Heart right ventricle (tissue), 16 donors: ENCODE results near the gene TXN2. TPM values are rescaled to one million over a fixed set of nuclear protein-coding genes. Genes with fewer than 3 reads are reported as not detected.
A peak's percentile ranks its signal among the peaks of the same experiment; 100 is the strongest.

Experiments
- ATAC-seq, 8 donors: fragments of 200-7000 bp; cut with Tn5 transposase; one replicate each; pipeline ENCODE4 v1.9.1; 2020; ENCODE audit warnings: mild to moderate bottlenecking in 8 of 8, moderate library complexity in 8 of 8, moderate number of reproducible peaks in 1 of 8
- DNase-seq, 2 donors: peaks; one replicate each; pipeline ENCODE4 v3.0.0-alpha.2; 2020
- H3K27ac ChIP-seq, 10 donors: fragments of 200-600 bp; sonication (generic) in 2 of 10; one replicate each; pipeline versions ENCODE4 v1.5.0 to v1.8.0; 2020 to 2022; ENCODE audit warnings: mild to moderate bottlenecking in 3 of 10
- H3K27me3 ChIP-seq, 7 donors: fragments of 200-600 bp; one replicate each; pipeline ENCODE4 v1.8.0; 2021 to 2022; ENCODE audit warnings: mild to moderate bottlenecking in 2 of 7
- H3K36me3 ChIP-seq, 9 donors: fragments of 200-600 bp; sonication (generic) in 1 of 9; one replicate each; pipeline versions ENCODE4 v1.5.0 to v1.8.0; 2020 to 2022; ENCODE audit warnings: mild to moderate bottlenecking in 2 of 9
- H3K4me1 ChIP-seq, 9 donors: fragments of 200-600 bp; sonication (generic) in 1 of 9; one replicate each; pipeline versions ENCODE4 v1.5.0 to v1.8.0; 2020 to 2022; ENCODE audit warnings: mild to moderate bottlenecking in 4 of 9
- H3K4me3 ChIP-seq, 10 donors: fragments of 200-600 bp; sonication (generic) in 2 of 10; one replicate each; pipeline versions ENCODE4 v1.5.0 to v1.8.0; 2020 to 2022; ENCODE audit warnings: mild to moderate bottlenecking in 7 of 10, moderate library complexity in 2 of 10
- H3K9me3 ChIP-seq, 11 donors: fragments of 200-600 bp in 10 of 11; sonication (generic) in 2 of 11; one replicate each; pipeline versions ENCODE4 v1.5.0 to v1.8.0; 2013 to 2022; ENCODE audit warnings: mild to moderate bottlenecking in 2 of 11, control low read depth in 1 of 11, moderate library complexity in 1 of 11
- CTCF ChIP-seq, 9 donors: fragments of 200-600 bp; sonication (generic) in 2 of 9; IDR thresholded peaks; one replicate each; pipeline versions ENCODE4 v1.5.0 to v1.8.0; 2021 to 2022; ENCODE audit warnings: antibody characterized with exemption in 9 of 9, mild to moderate bottlenecking in 5 of 9, moderate library complexity in 1 of 9
- WGBS, 2 donors: extraction: QIAGEN DNeasy Blood & Tissue Kit; methylation state at CpG; one replicate each; pipeline ENCODE4 v1.1.7; 2013; ENCODE audit warnings: inconsistent platforms in 1 of 2; 5-methylcytosine and 5-hydroxymethylcytosine counted together
- intact Hi-C, 10 donors: fragments of 100-400 bp; cut with DNase I; formaldehyde crosslinking; loops; one replicate each; pipeline versions ENCODE4 v1.11.1 to v1.14.2; 2022
- polyA plus RNA-seq, 2 donors: library from polyadenylated mRNA; stranded (reverse); fragments of 200-250 nt; gene quantifications; one replicate each; pipeline ENCODE4 v1.2.3, GENCODE V29; 2013
- total RNA-seq, 10 donors: library from RNA; stranded (reverse); fragmentation: NEBNext Ultra II Directional in 3 of 10; extraction: Animal tissue kit (Norgen Biotek cat#: 25700) in 3 of 10; gene quantifications; one replicate each; pipeline versions ENCODE4 v1.2.1 to v1.2.4, GENCODE V29; 2021 to 2023
- donor health status: Arrhythmogenic right ventricular cardiomyopathy.
- donor health status: ischemic (EF 13 %, LVEDD 7.1; RV severe dilation, severe dysfunction).
- donor health status: healthy with polysubstance abuse.
- donor health status: DM: no; HTN: yes; CAD: no.
- donor health status: DM: no; HTN: no; CAD: no.
- donor health status: ischemic (EF 25% LVEDD 6.9; RV normal size, moderate dysfunction).
- donor health status: ischemic (EF 25% LVEDD 5.7; RV mildly dilated, moderate dysfunction).
- donor health status: healthy.
- donor health status: DM: yes; HTN: yes; CAD: no.
- donor health status: Ischemic cardiomyopathy.
- donor health status: ischemic (EF 35%, LVEDD 5.7; RV mildly dilated, moderate dysfunction).
- donor health status: nonischemic (EF 11% LVEDD 7.7; RV severe dilation, severe dysfunction).
- donor health status: DM: yes; HTN: yes; CAD: no.
- donor health status: PGD.
- donor health status: ischemic (EF 29% LVEDD 5.4; RV normal size, mild dysfunction).
- donor health status: nonischemic (EF 23%, LVEDD 6.1; RV moderate dilation, normal function).

The TXN2 gene
- total and polyA plus RNA-seq, 12 donors, result 103 to 155 (median 122) TPM

- peak in 2 of 8 donors; percentile 0 to 6 for ATAC-seq
- Histone ChIP-seq H3K9me3 (no peaks in the 10 kb centered on the region), H3K27me3 (no peaks in the 10 kb centered on the region), H3K4me1 (peaks cover 0 to 26% (median 20%) of the 10 kb centered on the region in 9 donors), H3K27ac (peak overlapping the region; percentile 96 to 100 (median 99)), H3K4me3 (peak overlapping the region; percentile 55 to 94 (median 74)), H3K36me3 (peaks cover 0 to 45% (median 33%) of the 10 kb centered on the region in 9 donors)
- DNase-seq, result no peak
- intact Hi-C loops, result loop anchor here in 5 of 10 donors (10.0 kb wide), 3 partner anchors 286 to 326 kb away; partner anchors contain the start of gene APOL3 (in 1 of the 5)
- no peak for TF ChIP-seq CTCF (IDR thresholded peaks at IDR 0.05)
- WGBS, 2 donors, result 9 to 13% methylated on average over 9 of the region's 9 CpGs
Measured at GRCh38 chr22:36480941-36481392, 473 bp downstream of the TXN2 start.

- ATAC-seq (no peak), DNase-seq (no peak)
- WGBS, 2 donors, result 90 to 93% methylated on average over 4 of the region's 4 CpGs
- no peaks in the 10 kb centered on the region for H3K9me3 ChIP-seq
- no peak for TF ChIP-seq CTCF (IDR thresholded peaks at IDR 0.05)
- H3K27me3 ChIP-seq, result no peaks in the 10 kb centered on the region
- peaks cover 0 to 46% (median 22%) of the 10 kb centered on the region in 9 donors for H3K4me1 ChIP-seq
- H3K36me3 ChIP-seq, result peaks cover 0 to 65% (median 48%) of the 10 kb centered on the region in 9 donors
- no peak overlapping the region for H3K4me3 ChIP-seq
- no peak overlapping the region for H3K27ac ChIP-seq
- intact Hi-C loops, result loop anchor here in 2 of 10 donors (10.0 kb wide), 1 partner anchor 284 kb away; no protein-coding TSS in a partner anchor
Measured at GRCh38 chr22:36478966-36479365, 2.5 kb downstream of the TXN2 start.

- DNase-seq (no peak), ATAC-seq (no peak)
- H3K4me1 ChIP-seq, result peaks cover 0 to 48% (median 16%) of the 10 kb centered on the region in 9 donors
- H3K36me3 ChIP-seq, result peaks cover 0 to 100% (median 57%) of the 10 kb centered on the region in 9 donors
- WGBS, 2 donors, result 98% methylated on average over 6 of the region's 6 CpGs
- no peaks in the 10 kb centered on the region for H3K27me3 ChIP-seq
- no peak overlapping the region for H3K4me3 ChIP-seq
- TF ChIP-seq CTCF (IDR thresholded peaks at IDR 0.05), result no peak
- intact Hi-C loops, result loop anchor here in 2 of 10 donors (10.0 kb wide), 1 partner anchor 281 kb away; no protein-coding TSS in a partner anchor
- no peaks in the 10 kb centered on the region for H3K9me3 ChIP-seq
- H3K27ac ChIP-seq, result peak overlapping the region in 7 of 10 donors; percentile 12 to 65 (median 48)
Measured at GRCh38 chr22:36475341-36475740, 6.1 kb downstream of the TXN2 start.

- no peaks in the 10 kb centered on the region for H3K9me3 ChIP-seq
- ATAC-seq (no peak), DNase-seq (no peak)
- no peaks in the 10 kb centered on the region for H3K27me3 ChIP-seq
- peaks cover 0 to 78% (median 42%) of the 10 kb centered on the region in 9 donors for H3K36me3 ChIP-seq
- intact Hi-C loops, result loop anchor here in 5 of 10 donors (2.0 to 10.0 kb wide), 4 partner anchors 150 to 278 kb away; no protein-coding TSS in a partner anchor
- no peak overlapping the region for H3K4me3 ChIP-seq
- H3K4me1 ChIP-seq, result peaks cover 9 to 63% (median 34%) of the 10 kb centered on the region in 9 donors
- peak overlapping the region in 1 of 10 donors; percentile 97 for H3K27ac ChIP-seq
- TF ChIP-seq CTCF (IDR thresholded peaks at IDR 0.05), result no peak
- WGBS, 2 donors, result 78 to 83% methylated on average over 13 of the region's 13 CpGs
Measured at GRCh38 chr22:36472689-36473088, 8.8 kb downstream of the TXN2 start.
